BLaER1 (cell line): ENCODE data around the gene ARRDC1.
"Not testable (repeated sequence)": the region's sequence is repeated elsewhere in the genome, so short reads cannot be mapped to it uniquely, and the experiment has no call there.

Source experiments
- H3K27ac ChIP-seq: shearing (Covaris generic); formaldehyde crosslinking; 2 replicates; pipeline ENCODE4 v1.8.1; 2022
- H3K27me3 ChIP-seq: shearing (Covaris generic); formaldehyde crosslinking; 2 replicates; pipeline ENCODE4 v1.8.1; 2022
- H3K36me3 ChIP-seq: shearing (Covaris generic); formaldehyde crosslinking; 2 replicates; pipeline ENCODE4 v1.8.1; 2022
- H3K4me1 ChIP-seq: shearing (Covaris generic); formaldehyde crosslinking; 2 replicates; pipeline ENCODE4 v1.8.1; 2022
- H3K4me2 ChIP-seq: shearing (Covaris generic); formaldehyde crosslinking; 2 replicates; pipeline ENCODE4 v1.8.1; 2022
- H3K4me3 ChIP-seq: shearing (Covaris generic); formaldehyde crosslinking; 2 replicates; pipeline ENCODE4 v1.8.1; 2022
- H3K9ac ChIP-seq: shearing (Covaris generic); formaldehyde crosslinking; 2 replicates; pipeline ENCODE4 v1.8.1; 2022
- H3K9me3 ChIP-seq: shearing (Covaris generic); formaldehyde crosslinking; 2 replicates; pipeline ENCODE4 v1.8.1; 2022
- H4K20me1 ChIP-seq: shearing (Covaris generic); formaldehyde crosslinking; 2 replicates; pipeline ENCODE4 v1.8.1; 2022
- Cebpa-rat ChIP-seq: shearing (Covaris generic); IDR thresholded peaks from 2 replicates; pipeline ENCODE4 v1.8.1; 2022

ARRDC1 gene

GRCh38 chr9:137620048-137620405 lies 14.5 kb downstream of the ARRDC1 start:
- no peak for TF ChIP-seq Cebpa-rat
- H3K4me2 ChIP-seq, result peak overlapping the region; percentile 95
- H3K27ac ChIP-seq, result peak overlapping the region; percentile 95
- peaks cover 54% of the 10 kb centered on the region for H3K4me1 ChIP-seq
- no peaks in the 10 kb centered on the region for H3K27me3 ChIP-seq
- H3K4me3 ChIP-seq, result peak overlapping the region; percentile 98
- peaks cover 88% of the 10 kb centered on the region for H4K20me1 ChIP-seq
- peak overlapping the region; percentile 97 for H3K9ac ChIP-seq
- H3K9me3 ChIP-seq, result no peaks in the 10 kb centered on the region
- peaks cover 60% of the 10 kb centered on the region for H3K36me3 ChIP-seq

- Histone ChIP-seq H3K9ac (peak overlapping the region; percentile 97), H4K20me1 (peaks cover 88% of the 10 kb centered on the region), H3K4me3 (peak overlapping the region; percentile 98; the same call in 1 of the 2 replicates), H3K4me1 (peaks cover 60% of the 10 kb centered on the region), H3K27ac (peak overlapping the region; percentile 27; the same call in 1 of the 2 replicates), H3K4me2 (peak overlapping the region; percentile 95), H3K9me3 (no peaks in the 10 kb centered on the region), H3K36me3 (peaks cover 58% of the 10 kb centered on the region), H3K27me3 (no peaks in the 10 kb centered on the region)
- TF ChIP-seq Cebpa-rat, result no peak
Measured at GRCh38 chr9:137620581-137620980, 15.1 kb downstream of the ARRDC1 start.

GRCh38 chr9:137621131-137621757 lies 15.8 kb downstream of the ARRDC1 start:
- no peak overlapping the region for H3K4me3 ChIP-seq
- peak overlapping the region; percentile 97; the same call in 1 of the 2 replicates for H3K9ac ChIP-seq
- H3K4me1 ChIP-seq, result peaks cover 66% of the 10 kb centered on the region
- 0 out of 2 replicates have a peak overlapping the region, but pooled peaks have one; percentile 27 for H3K27ac ChIP-seq
- no peaks in the 10 kb centered on the region for H3K9me3 ChIP-seq
- no peak for TF ChIP-seq Cebpa-rat
- H3K36me3 ChIP-seq, result peaks cover 51% of the 10 kb centered on the region
- peaks cover 92% of the 10 kb centered on the region for H4K20me1 ChIP-seq
- H3K4me2 ChIP-seq, result peak overlapping the region; percentile 95
- H3K27me3 ChIP-seq, result no peaks in the 10 kb centered on the region

GRCh38 chr9:137622211-137622610 lies 16.7 kb downstream of the ARRDC1 start:
- Histone ChIP-seq H3K36me3 (peaks cover 43% of the 10 kb centered on the region), H4K20me1 (peaks cover 92% of the 10 kb centered on the region), H3K4me2 (0 out of 2 replicates have a peak overlapping the region, but pooled peaks have one; percentile 7), H3K4me1 (peaks cover 65% of the 10 kb centered on the region)
- not testable (repeated sequence) for H3K27me3 ChIP-seq, H3K9me3 ChIP-seq, H3K9ac ChIP-seq, H3K4me3 ChIP-seq, H3K27ac ChIP-seq

- peaks cover 100% of the 10 kb centered on the region for H4K20me1 ChIP-seq
- H3K36me3 ChIP-seq, result peaks cover 36% of the 10 kb centered on the region
- no peaks in the 10 kb centered on the region for H3K27me3 ChIP-seq
- no peak overlapping the region for H3K4me2 ChIP-seq
- TF ChIP-seq Cebpa-rat, result no peak
- no peak overlapping the region for H3K27ac ChIP-seq
- no peaks in the 10 kb centered on the region for H3K9me3 ChIP-seq
- H3K4me3 ChIP-seq, result no peak overlapping the region
- no peak overlapping the region for H3K9ac ChIP-seq
- peaks cover 81% of the 10 kb centered on the region for H3K4me1 ChIP-seq
Measured at GRCh38 chr9:137626464-137626863, 21.0 kb downstream of the ARRDC1 start.

- Histone ChIP-seq H3K4me1 (peaks cover 83% of the 10 kb centered on the region), H3K4me2 (peak overlapping the region; percentile 69), H3K27ac (peak overlapping the region; percentile 61; the same call in 1 of the 2 replicates), H3K36me3 (peaks cover 41% of the 10 kb centered on the region), H3K9ac (peak overlapping the region; percentile 56; the same call in 1 of the 2 replicates), H4K20me1 (peaks cover 100% of the 10 kb centered on the region)
- H3K4me3 ChIP-seq, H3K9me3 ChIP-seq, H3K27me3 ChIP-seq: not testable (repeated sequence)
Measured at GRCh38 chr9:137627406-137627805, 21.9 kb downstream of the ARRDC1 start.

- peak overlapping the region; percentile 69; the same call in 1 of the 2 replicates for H3K4me2 ChIP-seq
- H3K36me3 ChIP-seq, result peaks cover 38% of the 10 kb centered on the region
- TF ChIP-seq Cebpa-rat, result no peak
- no peaks in the 10 kb centered on the region for H3K27me3 ChIP-seq
- no peak overlapping the region for H3K27ac ChIP-seq
- no peak overlapping the region for H3K4me3 ChIP-seq
- H3K9me3 ChIP-seq, result peaks cover 3% of the 10 kb centered on the region
- H3K9ac ChIP-seq, result no peak overlapping the region
- H3K4me1 ChIP-seq, result peaks cover 79% of the 10 kb centered on the region
- peaks cover 100% of the 10 kb centered on the region for H4K20me1 ChIP-seq
Measured at GRCh38 chr9:137630126-137630525, 24.6 kb downstream of the ARRDC1 start.

- no peaks in the 10 kb centered on the region for H3K27me3 ChIP-seq
- peak overlapping the region; percentile 76; the same call in 1 of the 2 replicates for H3K4me2 ChIP-seq
- no peak overlapping the region for H3K9ac ChIP-seq
- TF ChIP-seq Cebpa-rat, result no peak
- peaks cover 74% of the 10 kb centered on the region for H3K4me1 ChIP-seq
- H3K36me3 ChIP-seq, result peaks cover 37% of the 10 kb centered on the region
- H3K9me3 ChIP-seq, result peaks cover 5% of the 10 kb centered on the region
- no peak overlapping the region for H3K27ac ChIP-seq
- peaks cover 100% of the 10 kb centered on the region for H4K20me1 ChIP-seq
- no peak overlapping the region for H3K4me3 ChIP-seq
Measured at GRCh38 chr9:137630679-137631078, 25.2 kb downstream of the ARRDC1 start.

- H3K27ac ChIP-seq, result 0 out of 2 replicates have a peak overlapping the region, but pooled peaks have one; percentile 38
- no peak overlapping the region for H3K4me3 ChIP-seq
- H3K9me3 ChIP-seq, result peaks cover 5% of the 10 kb centered on the region
- peaks cover 100% of the 10 kb centered on the region for H4K20me1 ChIP-seq
- peaks cover 37% of the 10 kb centered on the region for H3K36me3 ChIP-seq
- no peak for TF ChIP-seq Cebpa-rat
- peak overlapping the region; percentile 42; the same call in 1 of the 2 replicates for H3K9ac ChIP-seq
- peaks cover 66% of the 10 kb centered on the region for H3K4me1 ChIP-seq
- H3K27me3 ChIP-seq, result no peaks in the 10 kb centered on the region
- H3K4me2 ChIP-seq, result peak overlapping the region; percentile 76
Measured at GRCh38 chr9:137631345-137632229, 26.1 kb downstream of the ARRDC1 start.
